ENCODE results near the gene FKBP1A.

Gene FKBP1A

DNA sequence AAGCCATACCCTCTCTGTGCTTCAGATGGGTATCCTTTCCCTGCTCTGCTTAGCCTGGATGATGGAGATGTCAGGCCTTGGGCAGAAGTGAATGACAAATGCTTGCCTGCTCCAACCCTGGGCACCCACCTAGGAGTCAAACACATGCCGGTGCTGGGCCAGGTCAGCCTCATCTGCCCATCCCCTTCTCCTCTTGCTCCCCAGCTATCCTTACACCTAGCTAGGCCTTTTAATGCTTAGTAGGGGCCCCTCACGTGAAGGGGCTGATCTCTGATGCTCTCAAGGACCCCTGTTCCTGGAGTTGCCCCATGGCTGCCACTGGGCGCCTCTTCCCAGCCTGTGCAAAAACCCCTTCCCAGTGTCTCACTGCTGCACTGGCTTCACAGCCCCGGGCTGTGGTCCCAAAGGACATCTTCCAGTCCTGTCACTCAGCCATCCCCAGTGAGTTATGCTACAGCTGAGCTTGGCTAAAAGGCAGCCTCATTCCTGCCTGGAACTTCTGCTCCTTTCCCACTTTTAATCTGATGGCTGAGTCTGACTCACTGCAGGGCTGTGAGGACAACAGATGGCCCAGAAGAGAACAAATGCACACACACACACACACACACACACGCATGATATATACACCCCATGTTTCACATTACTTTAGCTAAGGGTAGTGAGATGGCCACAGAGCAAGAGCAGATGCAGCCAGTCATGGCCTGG is 51.1 kb downstream of the FKBP1A start:
- DNase-seq (ENCODE audit: low read depth): peak; percentile 82
- no peak overlapping the region for H3K4me3 ChIP-seq (replicated peaks; ENCODE audit: low read depth, low read length)
- TF ChIP-seq, protein P1, sequence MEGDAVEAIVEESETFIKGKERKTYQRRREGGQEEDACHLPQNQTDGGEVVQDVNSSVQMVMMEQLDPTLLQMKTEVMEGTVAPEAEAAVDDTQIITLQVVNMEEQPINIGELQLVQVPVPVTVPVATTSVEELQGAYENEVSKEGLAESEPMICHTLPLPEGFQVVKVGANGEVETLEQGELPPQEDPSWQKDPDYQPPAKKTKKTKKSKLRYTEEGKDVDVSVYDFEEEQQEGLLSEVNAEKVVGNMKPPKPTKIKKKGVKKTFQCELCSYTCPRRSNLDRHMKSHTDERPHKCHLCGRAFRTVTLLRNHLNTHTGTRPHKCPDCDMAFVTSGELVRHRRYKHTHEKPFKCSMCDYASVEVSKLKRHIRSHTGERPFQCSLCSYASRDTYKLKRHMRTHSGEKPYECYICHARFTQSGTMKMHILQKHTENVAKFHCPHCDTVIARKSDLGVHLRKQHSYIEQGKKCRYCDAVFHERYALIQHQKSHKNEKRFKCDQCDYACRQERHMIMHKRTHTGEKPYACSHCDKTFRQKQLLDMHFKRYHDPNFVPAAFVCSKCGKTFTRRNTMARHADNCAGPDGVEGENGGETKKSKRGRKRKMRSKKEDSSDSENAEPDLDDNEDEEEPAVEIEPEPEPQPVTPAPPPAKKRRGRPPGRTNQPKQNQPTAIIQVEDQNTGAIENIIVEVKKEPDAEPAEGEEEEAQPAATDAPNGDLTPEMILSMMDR (IDR thresholded peaks at IDR 0.05; ENCODE audit: low read length, missing control alignments): no peak

DNA sequence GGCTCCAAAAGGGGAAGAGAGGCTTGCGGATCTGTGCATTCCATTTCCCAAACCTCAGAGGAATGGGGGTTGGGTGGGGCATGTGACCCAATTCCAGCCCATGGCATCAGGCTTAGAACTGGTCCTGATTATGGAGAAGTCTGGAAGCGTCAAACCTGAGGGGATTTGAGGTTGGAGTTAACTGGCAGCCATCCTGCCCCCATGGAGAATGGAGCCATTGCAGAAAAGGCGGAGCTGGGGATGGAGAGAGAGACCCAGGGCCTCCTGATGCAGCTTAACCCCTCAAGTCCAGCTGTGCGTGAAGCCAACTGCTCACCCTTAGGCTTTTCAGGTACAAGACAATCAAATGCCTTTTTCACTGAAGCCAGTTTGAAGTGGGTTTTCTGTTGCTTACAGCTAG is 54.1 kb downstream of the FKBP1A start:
- TF ChIP-seq, protein P1 (IDR thresholded peaks at IDR 0.05; ENCODE audit: low read length, missing control alignments): no peak
- DNase-seq (ENCODE audit: low read depth): no peak
- no peak overlapping the region for H3K4me3 ChIP-seq (replicated peaks; ENCODE audit: low read depth, low read length)

DNA sequence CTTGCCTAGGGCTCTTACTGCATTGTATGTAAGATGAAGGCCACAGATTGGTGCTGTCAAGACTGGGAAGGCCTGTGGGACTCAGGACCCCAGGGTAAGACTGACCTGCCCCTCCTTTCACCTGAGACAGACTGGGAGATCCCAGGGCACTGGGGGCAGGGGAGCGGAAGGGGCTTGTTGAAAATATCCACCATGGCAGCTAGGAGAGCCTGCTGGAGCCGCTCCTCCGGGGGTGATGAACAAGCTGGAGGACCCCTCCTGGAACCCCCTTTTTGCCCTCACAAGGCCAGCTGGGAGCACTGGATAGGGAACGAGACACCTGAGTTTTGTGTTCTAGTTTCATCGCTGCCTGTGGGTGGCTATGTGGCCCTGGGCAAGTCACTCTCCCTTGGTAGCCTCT is 54.8 kb downstream of the FKBP1A start:
- no peak for DNase-seq (ENCODE audit: low read depth)
- TF ChIP-seq, protein P1 (IDR thresholded peaks at IDR 0.05; ENCODE audit: low read length, missing control alignments): no peak
- H3K4me3 ChIP-seq (replicated peaks; ENCODE audit: low read depth, low read length): no peak overlapping the region

DNA sequence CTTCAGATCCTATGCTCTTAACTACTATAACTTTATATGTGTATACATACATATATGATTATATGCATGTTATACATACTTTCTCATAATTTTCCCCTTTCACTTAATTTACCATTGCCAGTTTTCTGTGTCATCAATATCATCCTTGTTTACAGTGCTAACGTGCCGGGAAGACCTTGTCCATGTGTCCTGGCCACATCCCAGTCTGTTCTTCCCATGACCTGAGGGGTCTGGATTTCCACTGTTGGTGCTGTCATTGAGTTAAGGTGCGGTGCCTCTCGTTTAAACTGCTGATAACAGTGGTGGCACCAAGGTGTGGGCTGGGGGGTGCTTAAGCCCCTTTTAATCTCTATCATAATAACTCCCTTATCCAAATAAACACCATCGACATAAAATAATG is 55.4 kb downstream of the FKBP1A start:
- TF ChIP-seq, protein P1 (IDR thresholded peaks at IDR 0.05; ENCODE audit: low read length, missing control alignments): no peak
- H3K4me3 ChIP-seq (replicated peaks; ENCODE audit: low read depth, low read length): no peak overlapping the region
- no peak for DNase-seq (ENCODE audit: low read depth)

DNA sequence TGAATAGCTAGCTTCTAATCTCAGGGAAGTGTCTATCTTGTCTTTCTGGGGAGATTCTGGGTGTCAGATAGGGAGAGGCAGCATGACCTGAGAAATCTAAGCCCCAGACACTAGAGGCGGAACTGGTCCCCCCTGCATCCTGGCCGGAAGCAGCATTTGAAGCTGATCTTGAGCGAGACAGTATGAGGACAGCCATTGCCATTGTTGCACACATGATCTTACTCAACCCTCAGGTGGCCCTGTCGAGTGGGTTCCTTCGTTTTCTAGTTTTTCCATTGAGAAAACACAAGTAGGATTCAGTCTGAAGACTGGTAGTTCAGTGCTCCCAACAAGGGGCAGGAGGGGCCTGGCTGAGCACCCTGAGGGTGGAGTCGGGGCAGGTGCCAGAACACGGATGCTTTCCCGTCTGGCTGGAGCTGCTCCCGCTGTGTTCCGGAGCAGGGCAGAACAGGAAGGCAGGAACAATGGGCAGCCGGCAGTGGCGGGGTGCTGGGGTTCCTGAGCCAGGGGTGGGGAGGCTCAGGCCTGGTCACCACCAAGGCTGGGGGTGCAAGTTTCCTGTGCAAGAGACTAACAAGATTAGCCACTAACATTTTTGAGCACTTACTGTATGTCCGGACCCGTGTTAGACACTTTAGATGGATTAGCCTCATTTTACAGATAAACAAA is 56.0 kb downstream of the FKBP1A start:
- peak; percentile 84 for DNase-seq (ENCODE audit: low read depth)
- no peak overlapping the region for H3K4me3 ChIP-seq (replicated peaks; ENCODE audit: low read depth, low read length)
- TF ChIP-seq, protein P1 (IDR thresholded peaks at IDR 0.05; ENCODE audit: low read length, missing control alignments): no peak

DNA sequence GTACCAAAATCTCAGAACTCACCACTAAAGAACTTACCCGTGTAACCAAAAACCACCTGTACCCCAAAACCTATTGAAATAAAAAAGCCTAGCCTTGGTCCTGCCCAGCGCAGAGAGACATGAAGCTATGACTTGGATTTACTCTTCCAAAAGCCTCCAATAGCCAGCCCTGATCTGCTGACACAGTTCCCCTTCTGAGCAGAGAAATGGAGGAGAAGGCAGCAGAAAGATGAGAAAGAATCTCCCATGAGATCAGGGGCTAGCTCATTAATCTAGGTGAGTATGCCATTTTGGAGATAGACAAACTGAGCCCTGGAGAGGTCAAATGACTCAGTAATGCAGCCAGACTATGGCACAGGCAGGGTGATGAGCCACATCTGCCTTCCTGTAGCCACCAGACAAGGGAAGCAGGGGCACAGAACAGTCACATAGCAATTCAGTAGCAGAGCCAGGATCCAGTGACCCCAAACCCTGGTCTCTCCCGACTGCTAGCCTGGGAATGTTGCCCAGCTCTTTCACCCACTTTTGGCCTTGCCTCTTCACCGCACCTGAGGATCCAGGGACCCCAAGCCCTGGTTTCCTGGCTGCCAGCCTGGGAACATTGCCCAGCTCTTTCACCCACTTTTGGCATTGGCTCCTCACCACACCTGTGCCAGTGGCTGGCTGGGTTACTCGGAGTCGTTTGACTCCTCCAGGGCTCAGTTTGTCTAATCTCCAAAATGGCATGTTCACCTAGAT is 56.7 kb downstream of the FKBP1A start:
- TF ChIP-seq, protein P1 (IDR thresholded peaks at IDR 0.05; ENCODE audit: low read length, missing control alignments): no peak
- no peak for DNase-seq (ENCODE audit: low read depth)

More for the DNA sequence above, 56.7 kb downstream of the FKBP1A start:
- H3K4me3 ChIP-seq (replicated peaks; ENCODE audit: low read depth, low read length): no peak overlapping the region
